ENCODE results near the gene SYT4. TPM values are rescaled to one million over a fixed set of nuclear protein-coding genes. Genes with fewer than 3 reads are reported as not detected.

The SYT4 gene
- total RNA-seq, 2 donors from 2014 or later = not detected

- DNase-seq (ENCODE audit: low spot score) = no peak
- intact Hi-C loops (cut with DNase I) = no loop called here
Measured at GRCh38 chr18:43234889-43235288, 42.4 kb downstream of the SYT4 start.

GRCh38 chr18:43222501-43222900, 54.8 kb downstream of the SYT4 start:
- intact Hi-C loops (cut with DNase I) = no loop called here
- DNase-seq (ENCODE audit: low spot score) = no peak

GRCh38 chr18:43220691-43221090, 56.6 kb downstream of the SYT4 start:
- intact Hi-C loops (cut with DNase I) = no loop called here
- DNase-seq (ENCODE audit: low spot score) = no peak

Other genes starting within 250 kb of the SYT4 start
- not detected for gene RIT2, start 161.8 kb downstream of the SYT4 start, total RNA-seq

All from posterior vena cava (tissue), 2 donors.